ENCODE data around the gene CNIH1.
"Not testable (repeated sequence)": the region's sequence is repeated elsewhere in the genome, so short reads cannot be mapped to it uniquely, and the experiment has no call there.

CNIH1 gene

DNA sequence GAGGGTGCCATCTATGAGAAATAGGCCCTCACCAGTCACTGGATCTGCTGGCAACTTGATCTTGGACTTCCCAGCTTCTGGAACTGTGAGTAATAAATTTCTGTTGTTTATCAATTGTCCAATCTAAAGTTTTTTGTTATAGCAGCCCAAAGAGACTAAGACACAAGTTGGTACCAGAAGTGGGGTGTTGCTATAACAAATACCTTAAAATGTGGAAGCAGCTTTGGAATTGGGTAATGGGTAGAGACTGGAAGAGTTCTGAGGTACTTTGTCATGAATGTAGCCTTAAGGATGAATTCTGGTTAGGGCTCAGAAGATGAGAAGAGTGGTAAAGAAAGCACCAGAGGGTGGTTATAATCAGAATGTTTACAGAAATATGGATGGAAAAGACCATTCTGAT, 26.1 kb upstream of the CNIH1 start:
- no peak for DNase-seq (ENCODE audit: low read depth)

DNA sequence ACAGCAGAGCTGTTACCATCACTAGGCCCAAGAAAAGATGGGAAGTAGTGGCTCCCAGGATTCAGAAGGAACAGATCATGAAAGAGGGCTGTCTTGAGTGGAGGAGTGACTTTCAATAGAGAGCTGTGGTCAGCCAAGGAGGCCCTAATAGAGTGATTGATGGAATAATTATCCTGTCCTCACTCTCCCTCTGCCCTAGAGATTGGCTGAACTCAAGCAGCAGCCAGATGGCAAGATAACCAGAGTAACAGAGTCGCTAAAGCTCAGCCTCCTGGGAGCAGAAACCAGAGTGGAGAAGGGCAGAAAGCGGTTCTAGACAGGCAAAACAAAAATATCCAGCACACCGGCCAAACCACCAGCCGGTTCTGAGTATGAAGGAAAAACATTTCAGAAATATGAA, 24.5 kb upstream of the CNIH1 start:
- no peak for DNase-seq (ENCODE audit: low read depth)

DNA sequence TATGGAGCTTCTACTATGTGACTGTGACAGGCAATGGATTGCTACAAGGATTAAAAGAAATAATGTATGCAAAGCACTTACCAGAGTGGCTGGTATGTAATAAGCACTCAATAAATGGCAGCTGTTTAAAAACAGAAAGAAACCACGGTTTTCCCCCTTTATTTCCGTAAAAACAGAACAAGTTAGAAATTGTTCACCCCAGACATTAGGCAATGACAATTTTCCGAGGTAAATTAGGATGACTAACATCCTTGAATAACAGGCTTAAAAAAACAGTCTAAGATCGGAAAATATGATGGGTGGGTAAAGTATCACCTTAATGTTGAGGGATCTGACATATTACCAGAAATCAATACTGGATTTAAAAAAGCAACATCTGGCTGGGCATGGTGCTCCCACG, 20.9 kb upstream of the CNIH1 start:
- no peak for DNase-seq (ENCODE audit: low read depth)

DNA sequence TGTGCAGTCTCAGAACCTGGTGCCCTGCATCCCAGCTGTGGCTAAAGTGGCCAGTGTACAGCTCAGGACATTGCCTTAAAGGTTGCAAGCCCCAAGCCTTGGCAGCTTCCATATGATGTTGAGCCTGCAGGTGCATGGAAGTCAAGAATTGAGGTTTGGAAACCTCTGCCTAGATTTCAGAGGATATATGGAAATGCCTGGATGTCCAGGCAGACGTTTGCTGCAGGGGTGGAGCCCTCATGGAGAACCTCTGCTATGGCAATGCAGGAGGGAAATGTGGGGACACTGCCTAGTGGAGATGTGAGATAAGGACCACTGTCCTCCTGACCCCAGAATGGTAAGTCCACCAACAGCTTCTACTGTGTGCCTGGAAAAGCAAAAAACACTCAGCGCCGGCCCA, 17.9 kb upstream of the CNIH1 start:
- DNase-seq (ENCODE audit: low read depth) = no peak

DNA sequence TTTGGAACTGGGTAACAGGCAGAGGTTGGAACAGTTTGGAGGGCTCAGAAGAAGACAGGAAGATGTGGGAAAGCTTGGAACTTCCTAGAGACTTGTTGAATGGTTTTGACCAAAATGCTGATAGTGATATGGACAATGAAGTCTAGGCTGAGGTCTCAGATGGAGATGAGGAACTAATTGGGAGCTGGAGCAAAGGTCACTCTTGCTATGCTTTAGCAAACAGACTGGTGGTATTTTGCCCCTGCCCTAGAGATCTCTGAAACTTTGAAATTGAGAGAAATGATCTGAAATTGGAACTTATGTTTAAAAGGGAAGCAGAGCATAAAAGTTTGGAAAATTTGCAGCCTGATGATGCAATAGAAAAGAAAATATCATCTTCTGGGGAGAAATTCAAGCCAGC, 17.4 kb upstream of the CNIH1 start:
- not testable (repeated sequence) for DNase-seq (ENCODE audit: low read depth)

DNA sequence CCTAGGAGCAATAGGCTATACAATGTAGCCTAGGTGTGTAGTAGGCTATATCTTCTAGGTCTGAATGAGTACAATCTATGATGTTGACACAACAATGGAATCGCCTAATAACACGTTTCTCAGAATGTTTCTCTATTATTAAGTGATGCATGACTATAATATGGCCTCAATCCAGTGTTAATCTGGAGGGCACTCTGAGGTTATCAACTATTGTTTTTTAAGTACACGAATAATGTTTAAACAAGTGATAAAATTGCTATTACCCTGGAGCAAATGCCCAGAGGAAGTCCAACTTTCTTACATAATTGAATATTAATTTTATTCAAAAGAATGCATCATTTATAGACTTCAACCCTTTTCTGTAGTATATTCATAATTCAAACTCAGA, 16.4 kb upstream of the CNIH1 start:
- DNase-seq (ENCODE audit: low read depth) = no peak

DNA sequence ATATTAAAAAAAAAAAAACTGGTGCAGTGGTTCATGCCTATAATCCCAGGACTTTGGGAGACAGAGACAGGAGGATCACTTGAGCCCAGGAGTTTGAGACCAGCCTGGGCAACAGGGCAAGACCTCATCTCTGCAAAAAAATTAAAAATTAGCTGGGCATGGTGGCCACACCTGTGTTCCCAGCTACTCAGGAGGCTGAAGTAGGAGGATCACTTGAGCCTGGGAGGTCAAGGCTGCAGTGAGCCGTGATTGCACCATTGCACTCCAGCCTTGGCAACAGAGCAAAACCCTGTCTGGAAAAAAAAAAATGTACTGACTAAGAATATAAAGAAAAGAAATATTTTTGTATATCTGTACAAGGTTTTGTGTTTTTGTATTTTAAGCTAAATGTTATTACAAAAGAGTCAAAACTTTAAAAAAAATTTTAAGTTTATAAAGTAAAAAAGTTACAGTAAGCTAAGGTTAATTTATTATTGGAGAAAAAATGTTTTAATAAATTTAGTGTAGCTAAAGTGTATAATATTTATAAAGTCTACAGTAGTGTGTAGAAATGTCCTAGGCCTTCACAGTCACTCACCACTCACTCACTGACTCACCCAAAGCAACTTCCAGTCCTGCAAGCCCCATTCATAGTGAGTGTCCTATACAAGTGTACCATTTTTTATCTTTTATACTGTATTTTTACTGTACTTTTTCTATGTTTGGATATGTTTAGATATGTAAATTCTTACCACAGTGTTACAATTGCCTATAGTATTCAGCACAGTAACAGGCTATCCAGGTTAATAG, 15.8 kb upstream of the CNIH1 start:
- not testable (repeated sequence) for DNase-seq (ENCODE audit: low read depth)

DNA sequence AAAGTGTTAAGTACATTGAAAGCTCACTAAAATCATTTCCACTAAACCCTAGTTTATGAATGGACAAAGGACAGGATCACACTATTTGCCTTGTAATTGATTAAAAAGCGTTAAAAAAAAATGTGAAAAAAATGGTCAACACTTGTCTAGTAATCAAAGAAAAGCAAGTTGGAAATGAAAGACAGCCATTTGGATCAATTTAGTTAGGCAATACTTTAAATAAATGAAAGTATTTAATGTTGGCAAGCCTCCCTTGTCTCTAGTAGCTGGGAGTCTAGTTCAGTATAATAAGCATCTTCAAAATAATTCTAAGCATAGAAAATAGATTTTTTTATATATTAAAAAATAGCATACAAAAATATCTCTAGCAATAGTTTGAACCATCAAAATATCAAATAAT, 14.2 kb upstream of the CNIH1 start:
- DNase-seq (ENCODE audit: low read depth) = no peak

DNA sequence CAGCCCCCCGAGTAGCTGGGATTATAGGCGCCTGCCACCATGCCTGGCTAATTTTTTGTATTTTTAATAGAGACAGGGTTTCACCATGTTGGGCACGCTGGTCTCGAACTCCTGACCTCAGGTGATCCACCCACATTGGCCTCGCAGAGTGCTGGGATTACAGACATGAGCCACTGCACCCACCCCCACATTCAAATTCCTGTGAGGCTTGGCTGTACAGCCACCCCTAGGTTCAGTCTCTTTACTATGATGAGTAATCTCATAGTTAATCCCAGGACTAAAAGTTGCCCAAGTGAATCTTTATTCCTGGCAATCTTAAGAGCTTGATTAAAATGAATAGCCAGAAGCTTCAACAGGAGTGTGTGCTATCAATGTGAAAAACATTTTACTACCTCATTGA, 12.8 kb upstream of the CNIH1 start:
- peak; percentile 51 for DNase-seq (ENCODE audit: low read depth)

DNA sequence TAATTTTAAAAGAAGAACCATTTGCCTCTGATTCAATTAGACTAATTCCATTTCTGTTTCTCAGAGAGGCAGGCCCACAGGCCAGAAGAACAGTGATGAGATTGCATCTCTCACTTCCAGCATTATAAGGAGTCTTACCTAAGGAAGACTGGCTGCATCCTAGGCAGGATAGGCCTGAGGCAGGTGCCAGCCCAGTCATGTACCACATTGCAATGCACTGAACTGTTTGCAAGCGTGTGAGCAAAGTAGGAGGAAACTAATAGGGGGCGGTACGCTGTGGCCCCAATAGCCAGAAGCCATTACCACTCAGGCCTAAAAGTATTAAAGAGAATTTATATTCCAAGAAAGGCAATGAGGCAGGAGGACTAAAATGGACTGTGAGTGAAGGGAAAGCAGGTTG, 12.1 kb upstream of the CNIH1 start:
- DNase-seq (ENCODE audit: low read depth) = no peak

DNA sequence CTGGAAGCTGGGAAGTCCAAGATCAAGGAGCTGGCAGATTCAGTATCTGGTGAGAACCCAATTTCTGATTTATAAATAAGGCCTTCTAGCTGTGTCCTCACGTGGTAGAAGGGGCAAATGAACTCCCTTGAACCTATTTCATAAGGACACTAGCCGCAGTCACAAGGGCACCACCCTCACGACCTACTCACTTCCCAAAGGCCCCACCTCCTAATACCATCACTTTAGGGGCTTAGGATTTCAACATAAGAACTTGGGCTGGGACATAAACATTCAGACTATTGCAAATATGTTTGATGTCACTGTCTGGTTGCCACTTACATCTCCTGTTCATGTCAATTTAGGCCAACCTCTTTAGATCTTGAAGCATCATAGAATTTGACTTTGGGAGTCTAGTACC, 10.8 kb upstream of the CNIH1 start:
- DNase-seq (ENCODE audit: low read depth) = no peak

DNA sequence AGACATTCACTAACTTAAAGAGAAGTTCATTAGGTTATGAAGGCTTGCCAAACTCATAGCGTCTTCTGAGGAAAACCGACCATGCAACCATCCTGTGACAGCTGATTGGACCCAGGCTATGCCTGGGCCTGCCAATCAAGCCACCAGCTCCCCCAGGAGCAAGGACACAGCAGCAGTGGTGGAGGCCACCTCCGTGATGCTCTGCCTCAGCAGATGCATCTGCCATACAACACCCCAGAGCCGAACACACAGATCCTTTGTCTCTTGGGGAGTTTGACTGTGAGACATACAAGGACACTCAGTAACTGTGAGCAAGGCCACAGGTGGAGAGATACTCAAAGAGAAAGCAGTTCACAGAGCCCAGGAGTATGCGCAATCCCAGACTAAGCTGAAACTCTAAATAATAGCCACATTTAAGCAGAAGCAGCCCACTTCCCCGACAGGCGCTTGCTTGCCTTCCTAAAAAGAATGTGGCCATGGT, 10.0 kb upstream of the CNIH1 start:
- no peak for DNase-seq (ENCODE audit: low read depth)

DNA sequence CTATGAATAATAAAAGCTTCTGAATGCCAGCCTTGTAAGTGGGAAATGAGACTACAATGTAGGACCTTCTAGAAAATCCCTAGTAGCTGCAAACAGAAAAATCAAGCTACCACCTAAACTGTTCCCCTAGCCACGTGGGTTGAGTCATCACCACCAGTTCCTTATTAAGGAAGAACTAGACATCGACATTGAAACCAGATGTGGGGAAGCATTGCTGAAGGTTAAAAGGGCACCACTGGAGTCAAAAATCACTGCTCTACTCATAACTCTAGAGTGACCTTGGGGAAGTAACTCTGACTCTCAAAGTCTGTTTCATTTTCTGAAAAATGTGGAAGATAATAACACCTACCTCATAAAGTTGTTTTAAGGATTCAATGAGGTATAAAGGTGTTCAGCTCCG, 9.4 kb upstream of the CNIH1 start:
- peak; percentile 80 for DNase-seq (ENCODE audit: low read depth)

DNA sequence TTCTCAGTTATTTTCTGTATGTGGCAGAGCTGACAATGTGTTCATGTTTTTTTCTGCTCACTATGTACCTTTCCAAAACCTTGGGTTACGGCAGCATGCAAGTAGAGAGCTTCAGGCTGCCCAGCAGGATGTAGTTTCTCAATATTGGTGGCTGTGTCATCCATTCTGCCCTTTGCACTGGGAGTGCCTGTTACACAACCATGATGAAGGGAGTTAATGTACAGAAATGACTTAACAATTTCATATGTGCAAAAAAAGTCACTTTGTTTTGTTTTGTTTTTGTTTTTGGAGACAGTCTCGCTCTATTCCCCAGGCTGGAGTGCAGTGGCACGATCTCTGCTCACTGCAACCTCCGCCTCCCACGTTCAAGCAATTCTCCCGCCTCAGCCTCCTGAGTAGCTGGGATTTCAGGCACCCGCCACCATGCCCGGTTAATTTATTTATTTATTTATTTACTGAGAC, 6.1 kb upstream of the CNIH1 start:
- DNase-seq (ENCODE audit: low read depth) = peak; percentile 22

DNA sequence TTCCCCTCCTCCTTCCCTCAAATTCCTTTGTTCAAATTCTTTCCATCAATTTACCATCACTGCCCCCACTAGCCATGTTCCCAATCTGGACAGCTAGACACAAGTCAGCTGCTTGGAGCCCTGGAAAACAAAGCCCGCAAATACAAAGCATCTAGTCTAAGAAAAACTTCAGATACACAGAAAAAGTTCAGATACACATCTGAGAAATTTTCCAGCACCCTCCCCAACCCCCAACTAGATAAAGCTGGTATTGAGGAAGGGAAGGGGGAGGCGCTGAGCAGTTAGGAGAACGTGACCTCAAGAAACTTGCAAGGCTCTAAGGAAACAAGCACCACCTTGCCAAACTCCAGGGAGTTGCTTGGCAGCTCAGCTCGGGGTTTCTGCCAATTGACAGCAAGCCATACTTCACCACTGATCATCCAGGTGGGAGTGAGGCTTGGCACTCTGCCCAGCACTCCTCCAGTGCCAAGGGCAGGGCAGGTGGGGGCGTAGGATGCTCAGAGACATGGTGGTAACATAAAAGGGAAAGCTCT, 5.1 kb upstream of the CNIH1 start:
- DNase-seq (ENCODE audit: low read depth) = no peak

DNA sequence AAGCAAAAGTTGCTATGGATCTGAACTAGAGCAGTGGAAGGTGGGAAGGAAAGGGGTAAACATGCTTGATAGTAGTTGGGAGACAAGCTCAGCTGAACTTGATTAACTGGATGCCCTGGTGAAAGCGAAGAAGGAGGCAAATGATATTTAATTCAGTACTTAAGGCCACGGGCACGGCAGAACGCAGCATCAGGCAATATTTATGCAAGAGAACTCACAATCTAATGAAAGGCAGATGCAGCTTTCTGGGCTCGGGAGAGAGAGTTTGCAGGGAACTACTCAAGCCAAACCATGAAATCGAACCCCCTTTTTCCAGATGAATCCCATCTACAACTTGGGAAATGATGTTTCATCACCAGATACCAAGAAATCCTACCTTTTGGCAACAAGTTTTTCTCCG, 3.5 kb upstream of the CNIH1 start:
- peak; percentile 41 for DNase-seq (ENCODE audit: low read depth)

DNA sequence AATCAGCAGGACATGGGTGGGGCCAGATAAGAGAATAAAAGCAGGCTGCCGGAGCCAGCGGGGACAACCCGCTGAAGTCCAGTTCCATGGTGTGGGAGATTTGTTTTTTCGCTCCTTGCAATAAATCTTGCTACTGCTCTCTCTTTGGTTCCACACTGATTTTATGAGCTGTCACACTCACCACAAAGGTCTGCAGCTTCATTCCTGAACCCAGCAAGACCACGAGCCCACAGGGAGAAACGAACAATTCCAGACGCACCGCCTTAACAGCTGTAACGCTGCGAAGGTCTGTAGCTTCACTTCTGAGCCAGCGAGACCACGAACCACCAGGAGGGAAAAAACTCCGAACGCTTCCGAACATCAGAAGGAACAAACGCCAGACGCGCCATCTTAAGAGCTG, 2.8 kb upstream of the CNIH1 start:
- DNase-seq (ENCODE audit: low read depth) = peak; percentile 62

DNA sequence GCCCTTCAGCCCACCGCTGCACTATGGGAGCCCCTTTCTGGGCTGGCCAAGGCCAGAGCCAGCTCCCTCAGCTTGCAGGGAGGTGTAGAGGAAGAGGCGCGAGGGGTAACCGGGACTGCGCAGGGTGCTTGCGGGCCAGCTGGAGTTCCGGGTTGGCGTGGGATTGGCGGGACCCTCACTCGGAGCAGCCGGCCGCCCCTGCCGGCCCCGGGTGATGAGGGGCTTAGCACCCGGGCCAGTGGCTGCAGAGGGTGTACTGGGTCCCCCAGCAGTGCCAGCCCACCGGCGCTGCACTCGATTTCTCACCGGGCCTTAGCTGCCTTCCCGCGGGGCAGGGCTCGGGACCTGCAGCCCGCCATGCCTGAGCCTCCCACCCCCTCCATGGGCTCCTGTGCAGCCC, 1.8 kb upstream of the CNIH1 start:
- DNase-seq (ENCODE audit: low read depth) = not testable (repeated sequence)

DNA sequence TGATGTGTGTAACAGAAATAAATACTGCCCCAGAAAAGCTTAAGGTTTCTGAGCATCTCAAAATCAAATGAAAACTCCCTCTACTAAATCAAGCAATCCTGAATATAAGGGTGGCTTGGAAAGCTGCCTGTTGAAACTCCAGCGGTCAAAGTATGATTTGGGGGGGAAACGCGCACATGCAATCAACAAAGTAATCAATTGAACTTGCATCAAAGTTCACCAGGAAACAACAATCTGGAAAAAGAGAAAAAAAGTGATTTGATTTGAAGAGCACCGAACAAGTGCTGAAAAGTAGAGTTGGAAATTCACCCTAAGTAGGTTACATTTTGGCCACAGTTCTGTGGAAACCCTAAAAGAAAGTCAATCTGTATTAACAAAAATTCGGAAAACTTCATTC, 700 bp downstream of the CNIH1 start:
- DNase-seq (ENCODE audit: low read depth) = no peak

DNA sequence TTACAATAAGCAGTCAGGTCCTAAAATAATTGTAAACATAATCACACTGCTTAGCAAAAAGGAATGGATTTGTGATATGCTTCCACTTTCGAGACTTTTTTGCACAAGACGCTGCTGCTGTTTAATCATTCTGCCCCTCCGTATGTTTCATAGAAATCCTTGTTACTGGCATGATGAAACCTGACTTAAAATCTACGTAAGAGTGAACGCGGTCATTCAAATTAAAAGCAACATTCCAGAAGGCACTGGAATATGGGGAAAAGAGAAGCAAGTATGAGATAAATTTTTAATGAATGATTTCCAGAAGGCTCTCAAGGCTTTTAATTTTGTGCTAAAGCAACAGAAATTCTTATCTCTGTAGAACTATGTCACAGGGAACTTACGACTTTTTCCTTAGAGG, 1.1 kb downstream of the CNIH1 start:
- peak; percentile 56 for DNase-seq (ENCODE audit: low read depth)

DNA sequence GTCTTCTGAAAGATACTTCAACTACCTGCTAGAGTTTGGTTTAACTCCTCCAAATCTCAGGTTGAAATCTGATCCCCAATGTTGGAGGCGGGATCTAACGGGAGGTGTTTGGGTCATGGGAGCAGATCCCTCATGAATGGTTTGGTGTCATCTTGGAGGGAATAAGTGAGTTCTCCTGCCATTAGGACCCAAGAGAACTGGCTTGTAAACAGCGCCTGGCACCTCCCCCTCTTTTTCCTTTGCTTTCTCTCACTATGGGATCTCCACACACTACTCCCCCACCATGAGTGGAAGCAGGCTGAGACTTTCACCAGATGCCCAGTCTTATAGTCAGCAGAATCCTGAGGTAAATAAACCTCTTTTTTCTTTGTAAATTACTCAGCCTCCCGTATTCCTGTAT, 2.5 kb downstream of the CNIH1 start:
- no peak for DNase-seq (ENCODE audit: low read depth)

DNA sequence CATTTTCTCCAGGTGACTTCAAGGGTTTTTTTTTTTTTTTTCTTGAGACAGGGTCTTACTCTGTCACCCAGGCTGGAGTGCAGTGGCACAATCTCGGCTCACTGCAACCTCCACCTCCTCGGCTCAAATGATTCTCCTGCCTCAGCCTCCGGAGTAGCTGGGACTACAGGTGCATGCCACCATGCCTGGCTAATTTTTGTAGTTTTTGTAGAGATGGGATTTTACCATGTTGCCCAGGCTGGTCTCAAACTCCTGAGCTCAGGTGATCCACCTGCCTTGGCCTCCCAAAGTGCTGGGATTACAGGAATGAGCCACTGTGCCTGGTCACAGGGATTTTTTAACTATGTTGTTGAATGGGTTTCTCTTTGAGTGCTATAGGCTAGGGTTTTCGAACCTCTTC, 3.2 kb downstream of the CNIH1 start:
- not testable (repeated sequence) for DNase-seq (ENCODE audit: low read depth)

DNA sequence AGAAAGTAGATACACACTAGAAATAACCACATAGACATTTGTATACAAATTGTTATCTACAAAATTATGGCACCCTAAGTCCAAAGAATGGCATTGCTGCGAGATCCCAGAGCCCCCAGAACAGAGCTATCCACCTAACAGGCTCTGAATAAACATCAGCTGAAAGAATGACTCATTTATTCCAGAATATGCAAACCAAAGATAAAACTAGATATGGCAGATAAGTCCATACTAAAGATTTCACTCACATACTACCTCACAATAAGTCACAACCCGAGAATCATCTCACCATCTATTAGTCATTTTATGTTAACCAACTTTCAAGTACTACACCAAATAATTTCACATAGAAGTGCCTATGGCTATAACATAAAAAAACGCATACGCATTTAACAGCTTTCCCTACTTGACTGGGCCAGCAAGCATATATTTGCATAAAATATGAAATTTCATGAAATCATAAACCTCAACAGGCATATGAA, 5.6 kb downstream of the CNIH1 start:
- DNase-seq (ENCODE audit: low read depth) = peak; percentile 89

DNA sequence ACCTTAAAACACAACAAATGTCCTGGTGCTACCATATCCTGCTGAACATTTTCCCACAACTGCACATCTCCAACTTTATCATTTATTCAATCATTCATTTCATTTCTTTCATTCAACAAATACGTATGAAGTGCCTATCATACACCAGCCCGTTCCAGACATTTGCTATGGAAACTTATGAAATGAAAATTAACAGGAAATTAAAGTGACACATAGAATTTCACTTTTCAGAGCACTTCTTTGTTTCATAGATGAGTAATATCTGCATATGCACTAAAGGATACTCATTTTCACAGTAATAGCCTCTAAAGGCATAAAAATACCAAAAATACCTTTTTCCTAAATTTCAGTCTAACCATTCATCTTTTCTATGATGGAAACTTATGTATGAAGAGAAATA, 12.6 kb downstream of the CNIH1 start:
- DNase-seq (ENCODE audit: low read depth) = no peak
